HepG2 (cell line): ENCODE results near the gene EVI5.

ENCODE experiments used
- HNF4G ChIP-seq, 2 experiments: sonication (generic) in 1 of 2; formaldehyde crosslinking in 1 of 2; IDR thresholded peaks; 2 replicates each; pipeline versions ENCODE4 v1.4.0 to v1.6.1; 2011 to 2020; ENCODE audit warnings: borderline replicate concordance in 2 of 2, low read depth in 2 of 2, mild to moderate bottlenecking in 2 of 2, low read length in 1 of 2, missing genetic modification reagents in 1 of 2, moderate library complexity in 1 of 2
- ZKSCAN1 ChIP-seq: fragments of 150-350 bp; IDR thresholded peaks from 2 replicates; pipeline ENCODE4 v1.6.1; 2014; ENCODE audit warnings: low read length
- TF ChIP-seq, protein P1 (sequence below): sonication (generic); formaldehyde crosslinking; IDR thresholded peaks from 2 replicates; pipeline ENCODE4 v1.4.0; 2020; ENCODE audit warnings: mild to moderate bottlenecking, missing genetic modification reagents
- TF ChIP-seq, protein P2 (sequence below): sonication (generic); formaldehyde crosslinking; IDR thresholded peaks from 2 replicates; pipeline ENCODE4 v1.4.0; 2020; ENCODE audit warnings: missing genetic modification reagents

DNA sequence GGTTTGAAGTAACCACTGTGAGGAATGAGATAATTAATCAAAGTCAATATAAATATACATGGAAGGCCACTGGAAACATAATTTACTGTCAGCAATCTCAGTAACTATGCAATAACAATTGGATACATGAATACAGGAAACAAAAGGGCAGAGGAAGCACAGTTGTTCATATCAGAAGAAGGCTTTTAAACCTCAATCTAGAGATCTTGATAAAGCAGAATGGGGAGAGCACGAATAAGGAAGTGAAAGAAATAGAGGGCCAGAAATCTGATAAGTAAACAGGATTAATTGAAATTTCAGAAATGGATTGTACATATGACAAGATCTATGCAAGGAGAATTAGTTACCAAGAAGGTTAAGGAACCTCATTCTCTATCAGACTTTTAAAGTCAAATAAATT, 93.0 kb downstream of the EVI5 start:
- TF ChIP-seq, protein P1, sequence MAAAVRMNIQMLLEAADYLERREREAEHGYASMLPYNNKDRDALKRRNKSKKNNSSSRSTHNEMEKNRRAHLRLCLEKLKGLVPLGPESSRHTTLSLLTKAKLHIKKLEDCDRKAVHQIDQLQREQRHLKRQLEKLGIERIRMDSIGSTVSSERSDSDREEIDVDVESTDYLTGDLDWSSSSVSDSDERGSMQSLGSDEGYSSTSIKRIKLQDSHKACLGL, result no peak
- TF ChIP-seq HNF4G (IDR thresholded peaks at IDR 0.05; ENCODE audit: borderline replicate concordance, low read depth, low read length) (no peak), HNF4G (CRISPR knock-in tag; IDR thresholded peaks at IDR 0.05; ENCODE audit: borderline replicate concordance, low read depth) (no peak), ZKSCAN1 (no peak)
- TF ChIP-seq, protein P2, sequence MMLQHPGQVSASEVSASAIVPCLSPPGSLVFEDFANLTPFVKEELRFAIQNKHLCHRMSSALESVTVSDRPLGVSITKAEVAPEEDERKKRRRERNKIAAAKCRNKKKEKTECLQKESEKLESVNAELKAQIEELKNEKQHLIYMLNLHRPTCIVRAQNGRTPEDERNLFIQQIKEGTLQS, result no peak
